Mesenteric fat pad (tissue), 1 donor: Measurements from ENCODE around the gene GSAP. TPM values are rescaled to one million over a fixed set of nuclear protein-coding genes. Genes with fewer than 3 reads are reported as not detected.
"Not testable (repeated sequence)": the region's sequence is repeated elsewhere in the genome, so short reads cannot be mapped to it uniquely, and the experiment has no call there.

Experiments
- DNase-seq: peaks from one replicate; pipeline ENCODE4 v3.0.0-alpha.2; 2020; ENCODE audit warnings: low spot score
- long read RNA-seq: library from polyadenylated mRNA; unstranded; transcript quantifications from one replicate; pipeline ENCODE4 v2.0.0, GENCODE V29; 2020
- total RNA-seq: library from RNA; stranded (reverse); fragmentation: NEBNext Ultra II Directional; extraction: Animal tissue kit (Norgen Biotek cat#: 25700); gene quantifications from one replicate; pipeline ENCODE4 v1.2.1, GENCODE V29; 2021
- donor health status: DM: yes; HTN: yes; CAD: no.

The GSAP gene
- 22.2 TPM for total RNA-seq
- long read RNA-seq, partial matches to known transcripts = 11 of 36 reads
- long read RNA-seq, other reads (novel, unspliced or antisense) = 21 of 36 reads

GRCh38 chr7:77415823-77416620 lies at the start of gene GSAP:
TSS of gene GSAP (minus strand) at chr7:77416349. CDS start at chr7:77416321, 28 bp downstream.
- DNase-seq = peak; percentile 89

GRCh38 chr7:77465256-77465655 lies 49.1 kb upstream of the GSAP start:
- no peak for DNase-seq

GRCh38 chr7:77464589-77464988 lies 48.4 kb upstream of the GSAP start:
- DNase-seq = no peak

GRCh38 chr7:77463632-77464031 lies 47.5 kb upstream of the GSAP start:
- not testable (repeated sequence) for DNase-seq

GRCh38 chr7:77461842-77462241 lies 45.7 kb upstream of the GSAP start:
- no peak for DNase-seq

- DNase-seq = no peak
These were observed 45.1 kb upstream of the GSAP start for GRCh38 chr7:77461246-77461645.

GRCh38 chr7:77460057-77460486 lies 43.9 kb upstream of the GSAP start:
- DNase-seq = no peak

- no peak for DNase-seq
These were observed 43.2 kb upstream of the GSAP start for GRCh38 chr7:77459311-77459726.

- no peak for DNase-seq
These were observed 42.6 kb upstream of the GSAP start for GRCh38 chr7:77458786-77459185.

GRCh38 chr7:77457779-77458178 lies 41.6 kb upstream of the GSAP start:
- DNase-seq = no peak

- no peak for DNase-seq
These were observed 40.5 kb upstream of the GSAP start for GRCh38 chr7:77456696-77457095.

GRCh38 chr7:77455321-77455720 lies 39.2 kb upstream of the GSAP start:
- no peak for DNase-seq

- no peak for DNase-seq
These were observed 38.7 kb upstream of the GSAP start for GRCh38 chr7:77454802-77455201.

GRCh38 chr7:77453531-77453930 lies 37.4 kb upstream of the GSAP start:
- DNase-seq = no peak

- DNase-seq = not testable (repeated sequence)
These were observed 35.8 kb upstream of the GSAP start for GRCh38 chr7:77451950-77452349.

GRCh38 chr7:77450613-77451012 lies 34.5 kb upstream of the GSAP start:
- DNase-seq = no peak

- DNase-seq = no peak
These were observed 33.9 kb upstream of the GSAP start for GRCh38 chr7:77450054-77450453.

GRCh38 chr7:77447616-77448015 lies 31.5 kb upstream of the GSAP start:
- DNase-seq = no peak

- no peak for DNase-seq
These were observed 28.0 kb upstream of the GSAP start for GRCh38 chr7:77444123-77444522.

- DNase-seq = no peak
These were observed 26.9 kb upstream of the GSAP start for GRCh38 chr7:77443042-77443441.

- no peak for DNase-seq
These were observed 26.5 kb upstream of the GSAP start for GRCh38 chr7:77442636-77443035.

- DNase-seq = no peak
These were observed 24.9 kb upstream of the GSAP start for GRCh38 chr7:77441046-77441445.

GRCh38 chr7:77439572-77439971 lies 23.4 kb upstream of the GSAP start:
- DNase-seq = no peak
